K562 (cell line): ENCODE data around the gene MPND. TPM values are rescaled to one million over a fixed set of nuclear protein-coding genes. Genes with fewer than 3 reads are reported as not detected.

ENCODE experiments used
- GABPB2 ChIP-seq: fragments of 250-450 bp; sonication (Bioruptor Pico); conservative IDR thresholded peaks from 2 replicates; pipeline ENCODE4 v1.5.1; 2021; ENCODE audit warnings: mild to moderate bottlenecking
- GTF3C2 ChIP-seq: IDR thresholded peaks from 3 replicates; pipeline ENCODE4 v1.6.1; 2011; ENCODE audit warnings: borderline replicate concordance, mild to moderate bottlenecking, moderate library complexity; ENCODE audit not compliant: insufficient read length; ENCODE audit errors: extremely low read depth
- HLTF ChIP-seq: fragments of 450-650 bp; IDR thresholded peaks from 2 replicates; pipeline ENCODE4 v1.6.1; 2016
- MED1 ChIP-seq: sonication (generic); formaldehyde crosslinking; IDR thresholded peaks from 2 replicates; pipeline ENCODE4 v1.8.1; 2023; ENCODE audit warnings: missing genetic modification reagents, borderline replicate concordance
- NFYB ChIP-seq: IDR thresholded peaks from 2 replicates; pipeline ENCODE4 v1.6.1; 2011; ENCODE audit warnings: mild to moderate bottlenecking, moderate library complexity; ENCODE audit not compliant: insufficient read length; ENCODE audit errors: extremely low read depth
- RFX5 ChIP-seq: IDR thresholded peaks from 2 replicates; pipeline ENCODE4 v1.6.1; 2011; ENCODE audit warnings: low read depth, mild to moderate bottlenecking, improper control_type of control experiment, low read length
- SFPQ ChIP-seq: fragments of 200-400 bp; formaldehyde crosslinking; IDR thresholded peaks from 2 replicates; pipeline ENCODE4 v1.6.1; 2017; ENCODE audit warnings: mild to moderate bottlenecking, low read depth, low read length, moderate library complexity
- SMARCB1 ChIP-seq: IDR thresholded peaks from 2 replicates; pipeline ENCODE4 v1.6.1; 2011; ENCODE audit warnings: improper control_type of control experiment, low read depth; ENCODE audit not compliant: insufficient read length
- SMARCE1 ChIP-seq: fragments of 450-650 bp; IDR thresholded peaks from 2 replicates; pipeline ENCODE4 v1.7.1; 2016; ENCODE audit warnings: mild to moderate bottlenecking
- SRF ChIP-seq, 2 experiments: fragments of 250-450, 450-650 bp in 1 of 2; sonication (Bioruptor Pico) in 1 of 2; sonication (generic) in 1 of 2; formaldehyde crosslinking; IDR thresholded peaks; 2 replicates each; pipeline versions ENCODE4 v1.5.0 to v1.5.1; 2020 to 2022; ENCODE audit warnings: mild to moderate bottlenecking in 1 of 2, missing genetic modification reagents in 1 of 2
- SUPT5H ChIP-seq: fragments of 450-650 bp; IDR thresholded peaks from 2 replicates; pipeline ENCODE4 v1.6.1; 2016
- ZFX ChIP-seq: sonication (generic); formaldehyde crosslinking; IDR thresholded peaks from 2 replicates; pipeline ENCODE4 v1.8.0; 2022; ENCODE audit warnings: mild to moderate bottlenecking, missing genetic modification reagents, moderate library complexity
- ZNF224 ChIP-seq: sonication (generic); formaldehyde crosslinking; IDR thresholded peaks from 2 replicates; pipeline ENCODE4 v1.8.0; 2022; ENCODE audit warnings: mild to moderate bottlenecking, missing genetic modification reagents
- ZNF239 ChIP-seq: fragments of 250-450 bp; sonication (Bioruptor Pico); IDR thresholded peaks from 2 replicates; pipeline ENCODE4 v1.4.0; 2020; ENCODE audit warnings: mild to moderate bottlenecking
- ZNF263 ChIP-seq: sonication (generic); formaldehyde crosslinking; IDR thresholded peaks from 2 replicates; pipeline ENCODE4 v1.8.0; 2022; ENCODE audit warnings: mild to moderate bottlenecking, missing genetic modification reagents, borderline replicate concordance
- ZNF695 ChIP-seq: fragments of 450-650 bp; formaldehyde crosslinking; IDR thresholded peaks from 2 replicates; pipeline ENCODE4 v1.4.0; 2020; ENCODE audit warnings: mild to moderate bottlenecking, moderate library complexity
- polyA plus RNA-seq, 8 experiments: library from polyadenylated mRNA; depleted of rRNA in 4 of 8; stranded (reverse) in 5 of 8; unstranded in 3 of 8; fragments of >200 nt; fragmentation: Nextera tagmentation in 2 of 8; fragmentation: Illumina TruSeq in 1 of 8; extraction: Ambion mirVana in 2 of 8; extraction: Trizol in 1 of 8; gene quantifications; 2 replicates each; pipeline versions ENCODE4 v1.2.1 to v1.2.3, GENCODE V29; 2011 to 2014; ENCODE audit warnings: inconsistent platforms in 1 of 8, missing spikeins in 1 of 8
- total RNA-seq, 7 experiments: library from RNA; depleted of rRNA in 6 of 7; stranded (reverse); fragments of >200 nt in 6 of 7; fragmentation: Illumina TruSeq in 2 of 7; extraction: Trizol in 2 of 7; gene quantifications; 2 replicates each; pipeline versions ENCODE4 v1.2.1 to v1.2.3, GENCODE V29; 2011 to 2021; ENCODE audit warnings: low replicate concordance in 1 of 7
- TF ChIP-seq, protein P1 (sequence below): fragments of 450-650 bp; IDR thresholded peaks from 2 replicates; pipeline ENCODE4 v1.6.1; 2016; ENCODE audit warnings: missing biosample characterization, missing genetic modification characterization
- TF ChIP-seq, protein P2 (sequence below): fragments of 450-650 bp; conservative IDR thresholded peaks from 2 replicates; pipeline ENCODE4 v1.6.1; 2016; ENCODE audit warnings: missing genetic modification characterization, low read depth, mild to moderate bottlenecking, missing compliant biosample characterization, moderate library complexity

The MPND gene
- total and polyA plus RNA-seq, 9 of the 15 experiments (the other 6 are each of a cell fraction or from before 2014, with no cell fraction given), result 0.25 to 14.0 (median 3.9) TPM

GRCh38 chr19:4342615-4343369 is 570 bp upstream of the MPND start (continued):
- TF ChIP-seq, protein P1, sequence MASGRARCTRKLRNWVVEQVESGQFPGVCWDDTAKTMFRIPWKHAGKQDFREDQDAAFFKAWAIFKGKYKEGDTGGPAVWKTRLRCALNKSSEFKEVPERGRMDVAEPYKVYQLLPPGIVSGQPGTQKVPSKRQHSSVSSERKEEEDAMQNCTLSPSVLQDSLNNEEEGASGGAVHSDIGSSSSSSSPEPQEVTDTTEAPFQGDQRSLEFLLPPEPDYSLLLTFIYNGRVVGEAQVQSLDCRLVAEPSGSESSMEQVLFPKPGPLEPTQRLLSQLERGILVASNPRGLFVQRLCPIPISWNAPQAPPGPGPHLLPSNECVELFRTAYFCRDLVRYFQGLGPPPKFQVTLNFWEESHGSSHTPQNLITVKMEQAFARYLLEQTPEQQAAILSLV, result no peak
- TF ChIP-seq, protein P2, sequence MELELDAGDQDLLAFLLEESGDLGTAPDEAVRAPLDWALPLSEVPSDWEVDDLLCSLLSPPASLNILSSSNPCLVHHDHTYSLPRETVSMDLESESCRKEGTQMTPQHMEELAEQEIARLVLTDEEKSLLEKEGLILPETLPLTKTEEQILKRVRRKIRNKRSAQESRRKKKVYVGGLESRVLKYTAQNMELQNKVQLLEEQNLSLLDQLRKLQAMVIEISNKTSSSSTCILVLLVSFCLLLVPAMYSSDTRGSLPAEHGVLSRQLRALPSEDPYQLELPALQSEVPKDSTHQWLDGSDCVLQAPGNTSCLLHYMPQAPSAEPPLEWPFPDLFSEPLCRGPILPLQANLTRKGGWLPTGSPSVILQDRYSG (tag), result peak; percentile 99
- TF ChIP-seq RFX5, result no peak; the same call in 1 of the 2 replicates
- TF ChIP-seq SMARCB1, result no peak
- TF ChIP-seq SMARCE1, result peak; percentile 54
- no peak for TF ChIP-seq MED1
- TF ChIP-seq SUPT5H, result peak; percentile 86
- peak; percentile 98 for TF ChIP-seq NFYB
- TF ChIP-seq ZNF695 (CRISPR knock-in tag), result no peak
- no peak for TF ChIP-seq GABPB2 (CRISPR knock-in tag)
- peak; percentile 82 for TF ChIP-seq ZFX (CRISPR knock-in tag)
- TF ChIP-seq ZNF263 (CRISPR knock-in tag), result no peak
- no peak for TF ChIP-seq SFPQ
- TF ChIP-seq SRF (CRISPR knock-in tag; IDR thresholded peaks at IDR 0.05), result peak in 1 of 2 experiments; percentile 57; a peak in 1 of 4 replicates
- TF ChIP-seq HLTF, result peak; percentile 35; the same call in 1 of the 2 replicates
- TF ChIP-seq GTF3C2, result no peak
- 0 out of 2 replicates have a peak, but pooled peaks have one; percentile 31 for TF ChIP-seq ZNF239 (CRISPR knock-in tag)
- no peak for TF ChIP-seq ZNF224
